Measurements from ENCODE around the gene PHACTR2.

DNA sequence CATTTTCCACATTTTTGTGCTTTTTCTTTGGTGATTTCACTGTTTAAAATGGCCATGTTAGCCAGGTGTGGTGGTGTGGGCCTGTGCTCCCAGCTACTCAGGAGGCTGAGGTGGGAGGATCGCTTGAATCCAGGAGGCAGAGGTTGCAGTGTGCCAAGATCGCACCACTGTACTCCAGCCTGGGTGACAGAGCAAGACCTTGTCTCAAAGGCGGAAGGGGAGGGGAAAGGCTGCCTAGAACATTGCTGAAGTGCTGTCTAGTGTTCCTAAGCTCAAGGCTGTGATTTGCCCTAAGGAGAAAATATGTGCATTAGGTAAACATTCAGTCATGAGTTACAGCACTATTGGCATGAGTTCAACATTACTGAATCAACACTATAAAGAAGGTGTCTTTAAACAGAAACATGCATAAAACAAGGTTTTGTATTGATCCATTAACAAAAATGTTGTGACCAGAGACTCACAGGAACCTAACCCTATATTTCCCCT, 200.6 kb downstream of the PHACTR2 start:
- TF ChIP-seq, protein P1, sequence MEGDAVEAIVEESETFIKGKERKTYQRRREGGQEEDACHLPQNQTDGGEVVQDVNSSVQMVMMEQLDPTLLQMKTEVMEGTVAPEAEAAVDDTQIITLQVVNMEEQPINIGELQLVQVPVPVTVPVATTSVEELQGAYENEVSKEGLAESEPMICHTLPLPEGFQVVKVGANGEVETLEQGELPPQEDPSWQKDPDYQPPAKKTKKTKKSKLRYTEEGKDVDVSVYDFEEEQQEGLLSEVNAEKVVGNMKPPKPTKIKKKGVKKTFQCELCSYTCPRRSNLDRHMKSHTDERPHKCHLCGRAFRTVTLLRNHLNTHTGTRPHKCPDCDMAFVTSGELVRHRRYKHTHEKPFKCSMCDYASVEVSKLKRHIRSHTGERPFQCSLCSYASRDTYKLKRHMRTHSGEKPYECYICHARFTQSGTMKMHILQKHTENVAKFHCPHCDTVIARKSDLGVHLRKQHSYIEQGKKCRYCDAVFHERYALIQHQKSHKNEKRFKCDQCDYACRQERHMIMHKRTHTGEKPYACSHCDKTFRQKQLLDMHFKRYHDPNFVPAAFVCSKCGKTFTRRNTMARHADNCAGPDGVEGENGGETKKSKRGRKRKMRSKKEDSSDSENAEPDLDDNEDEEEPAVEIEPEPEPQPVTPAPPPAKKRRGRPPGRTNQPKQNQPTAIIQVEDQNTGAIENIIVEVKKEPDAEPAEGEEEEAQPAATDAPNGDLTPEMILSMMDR (IDR thresholded peaks at IDR 0.05) = no peak
- TF ChIP-seq POLR2A (IDR thresholded peaks at IDR 0.05) = no peak

Data from testis (tissue), 2 donors.